Natural killer cell (primary cell): ENCODE data around the gene DOCK6. TPM values are rescaled to one million over a fixed set of nuclear protein-coding genes. Genes with fewer than 3 reads are reported as not detected.

Source experiments
- ATAC-seq, 3 donors: fragments of 150-1000 bp in 2 of 3; fragments of 200-7000 bp in 1 of 3; cut with Tn5 transposase; 1 replicate in 1 of 3; 2 replicates in 2 of 3; pipeline ENCODE4 v1.10.0; 2021; ENCODE audit warnings: mild to moderate bottlenecking in 2 of 3, moderate library complexity in 2 of 3
- DNase-seq, 2 donors: peaks; one replicate each; pipeline versions ENCODE4 v3.0.0 to v3.0.0-alpha.2; 2013 to 2021; ENCODE audit warnings: mixed read lengths in 1 of 2
- H3K27ac ChIP-seq: one replicate; pipeline ENCODE4 v1.5.1; 2013; ENCODE audit warnings: mild to moderate bottlenecking, low read length
- H3K27me3 ChIP-seq: one replicate; pipeline ENCODE4 v1.6.1; 2013; ENCODE audit warnings: low read length; ENCODE audit not compliant: control insufficient read depth, insufficient read depth
- H3K36me3 ChIP-seq: one replicate; pipeline ENCODE4 v1.6.1; 2013; ENCODE audit warnings: low read length; ENCODE audit not compliant: control insufficient read depth, insufficient read depth
- H3K4me1 ChIP-seq: one replicate; pipeline ENCODE4 v1.6.1; 2013; ENCODE audit warnings: low read length; ENCODE audit not compliant: control insufficient read depth, insufficient read depth
- H3K4me3 ChIP-seq: one replicate; pipeline ENCODE4 v1.5.1; 2013; ENCODE audit warnings: low read length
- H3K9me3 ChIP-seq: one replicate; pipeline ENCODE4 v1.6.1; 2013; ENCODE audit warnings: low read length; ENCODE audit not compliant: control insufficient read depth, insufficient read depth
- H3K27ac Mint-ChIP-seq, 2 donors: one replicate each; pipeline ENCODE4 v1.8.0; 2022; ENCODE audit warnings: mild to moderate bottlenecking in 2 of 2, mixed read lengths in 2 of 2, moderate library complexity in 1 of 2
- H3K27me3 Mint-ChIP-seq, 2 donors: one replicate each; pipeline ENCODE4 v1.8.0; 2022; ENCODE audit warnings: low read depth in 2 of 2, mixed read lengths in 2 of 2
- H3K36me3 Mint-ChIP-seq: one replicate; pipeline ENCODE4 v1.8.0; 2022; ENCODE audit warnings: mixed read lengths
- H3K4me1 Mint-ChIP-seq, 2 donors: one replicate each; pipeline ENCODE4 v1.8.0; 2022; ENCODE audit warnings: mixed read lengths in 2 of 2
- H3K4me3 Mint-ChIP-seq: one replicate; pipeline ENCODE4 v1.8.0; 2022; ENCODE audit warnings: mild to moderate bottlenecking, moderate library complexity, mixed read lengths
- H3K9me3 Mint-ChIP-seq, 2 donors: one replicate each; pipeline ENCODE4 v1.8.0; 2022; ENCODE audit warnings: mixed read lengths in 2 of 2
- CTCF ChIP-seq: fragments of 200-600 bp; IDR thresholded peaks from one replicate; pipeline ENCODE4 v1.8.0; 2022; ENCODE audit warnings: antibody characterized with exemption
- WGBS: methylation state at CpG from one replicate; pipeline ENCODE4 v1.1.7; 2013; ENCODE audit warnings: missing lambda C conversion rate; ENCODE audit not compliant: insufficient coverage; 5-methylcytosine and 5-hydroxymethylcytosine counted together
- intact Hi-C: fragments of 100-400 bp; cut with micrococcal nuclease; formaldehyde crosslinking; loops from one replicate; pipeline ENCODE4 v1.14.2; 2022
- total RNA-seq, 4 donors: library from RNA; stranded (reverse); fragments of 120-200 nt in 1 of 4; gene quantifications; one replicate each; pipeline versions ENCODE4 v1.2.3 to v1.2.4, GENCODE V29; 2013 to 2022

Gene DOCK6
- total RNA-seq, 3 donors from 2014 or later (not counting 1 experiment from before 2014, with no cell fraction given) = 0.82 to 2.3 (median 0.86) TPM

GRCh38 chr19:11242025-11242424, 20.3 kb downstream of the DOCK6 start:
- no peak overlapping the region for H3K4me3 Mint-ChIP-seq
- no peaks in the 10 kb centered on the region for H3K9me3 Mint-ChIP-seq
- intact Hi-C loops = no loop called here
- no peak overlapping the region for H3K27ac ChIP-seq
- peaks cover 8% of the 10 kb centered on the region for H3K4me1 ChIP-seq
- WGBS = 91% methylated on average over 11 of the region's 11 CpGs
- no peaks in the 10 kb centered on the region for H3K36me3 Mint-ChIP-seq
- peaks cover 6 to 7% of the 10 kb centered on the region in 2 donors for H3K4me1 Mint-ChIP-seq
- no peak overlapping the region for H3K4me3 ChIP-seq
- H3K36me3 ChIP-seq = no peaks in the 10 kb centered on the region
- ATAC-seq = no peak
- no peak for DNase-seq
- H3K27me3 Mint-ChIP-seq = peaks cover 7 to 15% of the 10 kb centered on the region in 2 donors
- TF ChIP-seq CTCF = no peak
- H3K9me3 ChIP-seq = peaks cover 18% of the 10 kb centered on the region
- H3K27ac Mint-ChIP-seq = no peak overlapping the region
- H3K27me3 ChIP-seq = no peaks in the 10 kb centered on the region

GRCh38 chr19:11240008-11240444, 22.3 kb downstream of the DOCK6 start:
- no peaks in the 10 kb centered on the region for H3K36me3 ChIP-seq
- intact Hi-C loops = no loop called here
- peaks cover 0 to 10% of the 10 kb centered on the region in 2 donors for H3K27me3 Mint-ChIP-seq
- no peaks in the 10 kb centered on the region for H3K9me3 Mint-ChIP-seq
- H3K4me1 Mint-ChIP-seq = peaks cover 6 to 7% of the 10 kb centered on the region in 2 donors
- H3K4me3 Mint-ChIP-seq = no peak overlapping the region
- H3K4me1 ChIP-seq = peaks cover 8% of the 10 kb centered on the region
- H3K36me3 Mint-ChIP-seq = no peaks in the 10 kb centered on the region
- ATAC-seq (no peak), DNase-seq (no peak)
- 95% methylated on average over 8 of the region's 8 CpGs for WGBS
- no peak for TF ChIP-seq CTCF
- H3K27ac Mint-ChIP-seq = no peak overlapping the region
- no peaks in the 10 kb centered on the region for H3K27me3 ChIP-seq
- peaks cover 18% of the 10 kb centered on the region for H3K9me3 ChIP-seq
- no peak overlapping the region for H3K27ac ChIP-seq
- no peak overlapping the region for H3K4me3 ChIP-seq

- Mint-ChIP-seq H3K4me1 (peaks cover 6 to 7% of the 10 kb centered on the region in 2 donors), H3K27me3 (peaks cover 0 to 10% of the 10 kb centered on the region in 2 donors), H3K36me3 (no peaks in the 10 kb centered on the region), H3K27ac (no peak within 1 kb of the TSS), H3K4me3 (no peak within 1 kb of the TSS), H3K9me3 (no peaks in the 10 kb centered on the region)
- intact Hi-C loops = no loop called here
- ATAC-seq (no peak), DNase-seq (no peak)
- Histone ChIP-seq H3K36me3 (no peaks in the 10 kb centered on the region), H3K27ac (no peak within 1 kb of the TSS), H3K27me3 (no peaks in the 10 kb centered on the region), H3K9me3 (peaks cover 18% of the 10 kb centered on the region), H3K4me3 (no peak within 1 kb of the TSS), H3K4me1 (peaks cover 8% of the 10 kb centered on the region)
- WGBS = 95% methylated on average over 23 of the region's 23 CpGs
- TF ChIP-seq CTCF = no peak
Measured at GRCh38 chr19:11239377-11240000, 22.8 kb downstream of the DOCK6 start, which contains the start of gene ANGPTL8. Gene ANGPTL8 (plus strand): TSS chr19:11239619. CDS start chr19:11239638, 19 bp downstream.
